Stimulated activated naive CD4-positive, alpha-beta T cell (primary cell): Measurements from ENCODE around the gene TMEM212.
"Not testable (repeated sequence)": the region's sequence is repeated elsewhere in the genome, so short reads cannot be mapped to it uniquely, and the experiment has no call there.

Experiments
- DNase-seq, 6 experiments: peaks; one replicate each; lab custom pipeline; 2025; lab: John Stamatoyannopoulos, UW

Gene TMEM212

DNA sequence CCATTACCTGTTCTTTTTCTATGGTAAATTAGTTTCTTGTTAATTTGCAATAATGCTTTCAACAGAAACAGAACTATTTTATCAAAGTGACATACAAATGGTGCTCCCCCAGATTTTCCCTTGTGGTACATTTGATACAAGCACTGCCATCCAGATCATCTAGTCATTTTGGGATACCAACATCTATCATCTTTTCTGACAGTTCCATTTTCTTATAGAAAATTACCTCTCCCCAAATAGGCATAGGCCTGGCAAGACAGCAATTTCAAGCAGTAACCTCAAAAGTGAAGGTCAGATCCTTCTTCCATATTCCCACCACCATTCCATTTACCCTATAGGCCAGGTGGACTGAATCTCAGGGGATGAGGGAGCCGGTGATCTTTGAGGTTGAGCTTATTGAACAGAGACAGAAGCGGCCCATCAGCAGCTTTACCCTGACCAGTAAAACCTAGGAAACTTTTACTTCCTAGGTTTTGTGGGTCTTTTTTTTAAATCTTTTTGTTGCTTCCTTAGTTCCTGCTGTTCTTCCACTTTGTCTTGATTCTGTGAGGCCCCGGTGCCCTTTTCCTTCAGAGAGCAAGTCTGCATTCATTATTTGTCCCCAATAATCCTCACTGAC lies 29.8 kb upstream of the TMEM212 start:
- no peak for DNase-seq

DNA sequence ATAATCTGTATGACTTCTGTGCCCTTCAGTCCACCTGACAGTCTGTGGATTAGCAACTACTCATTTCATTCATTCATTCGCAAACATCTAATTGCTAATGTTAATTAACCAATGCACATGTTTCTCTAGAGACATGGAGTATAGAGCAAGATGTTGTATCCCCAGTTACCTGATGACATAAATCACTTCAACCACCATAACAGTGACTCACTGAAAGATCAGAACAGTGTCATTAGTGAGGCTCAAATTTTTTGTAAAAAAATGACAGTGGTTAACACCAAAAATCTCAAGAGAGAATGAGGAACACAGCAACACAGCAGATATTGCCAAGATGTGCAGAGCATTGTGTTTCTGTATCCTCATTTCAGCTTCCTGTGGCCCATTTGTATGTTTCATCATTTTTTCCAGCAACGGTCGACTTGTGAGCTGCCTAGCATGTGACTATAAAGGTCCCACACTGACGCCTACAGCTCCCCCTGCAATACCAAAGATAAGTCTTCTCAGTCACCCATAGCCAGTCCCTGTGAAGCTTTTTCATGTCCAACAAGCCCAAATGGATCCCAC lies 29.2 kb upstream of the TMEM212 start:
- no peak for DNase-seq

DNA sequence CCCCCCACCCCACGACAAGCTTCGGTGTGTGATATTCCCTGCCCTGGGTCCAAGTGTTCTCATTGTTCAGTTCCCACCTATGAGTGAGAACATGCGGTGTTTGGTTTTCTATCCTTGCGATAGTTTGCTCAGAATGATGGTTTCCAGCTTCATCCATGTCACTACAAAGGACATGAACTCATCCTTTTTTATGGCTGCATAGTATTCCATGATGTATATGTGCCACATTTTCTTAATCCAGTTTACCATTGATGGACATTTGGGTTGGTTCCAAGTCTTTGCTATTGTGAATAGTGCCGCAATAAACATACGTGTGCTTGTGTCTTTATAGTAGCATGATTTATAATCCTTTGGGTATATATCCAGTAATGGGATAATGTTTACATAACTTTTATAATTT lies 28.5 kb upstream of the TMEM212 start:
- DNase-seq, result not testable (repeated sequence)

DNA sequence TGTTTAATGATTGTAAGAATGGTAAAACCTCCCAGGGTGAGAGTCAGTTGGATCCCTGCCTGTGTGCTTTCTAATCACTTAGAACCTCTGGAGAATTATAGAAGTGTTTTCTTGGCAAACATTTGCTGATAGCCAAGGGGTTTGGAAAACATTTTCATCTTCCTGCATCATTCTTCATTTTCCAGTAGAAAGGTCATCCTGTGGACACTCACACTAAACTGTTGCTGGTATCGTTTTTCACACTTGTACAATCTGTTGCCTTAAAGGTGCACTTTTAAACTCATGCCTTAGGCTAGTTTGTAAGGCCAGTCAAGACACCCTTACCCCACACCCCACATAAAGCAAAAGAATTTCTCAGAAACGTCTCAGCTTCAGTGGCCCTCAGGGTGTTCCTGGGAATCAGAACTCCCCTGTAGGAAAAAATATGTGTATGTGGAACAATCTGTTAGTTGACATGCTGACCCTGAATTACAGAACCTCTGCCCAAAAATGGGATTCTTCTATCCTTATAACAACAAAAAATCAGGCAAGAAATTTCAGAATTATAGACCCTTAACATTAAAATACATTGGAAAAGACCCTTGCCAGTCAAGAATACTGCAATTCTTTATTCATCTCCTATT lies 27.1 kb upstream of the TMEM212 start:
- DNase-seq, result no peak

DNA sequence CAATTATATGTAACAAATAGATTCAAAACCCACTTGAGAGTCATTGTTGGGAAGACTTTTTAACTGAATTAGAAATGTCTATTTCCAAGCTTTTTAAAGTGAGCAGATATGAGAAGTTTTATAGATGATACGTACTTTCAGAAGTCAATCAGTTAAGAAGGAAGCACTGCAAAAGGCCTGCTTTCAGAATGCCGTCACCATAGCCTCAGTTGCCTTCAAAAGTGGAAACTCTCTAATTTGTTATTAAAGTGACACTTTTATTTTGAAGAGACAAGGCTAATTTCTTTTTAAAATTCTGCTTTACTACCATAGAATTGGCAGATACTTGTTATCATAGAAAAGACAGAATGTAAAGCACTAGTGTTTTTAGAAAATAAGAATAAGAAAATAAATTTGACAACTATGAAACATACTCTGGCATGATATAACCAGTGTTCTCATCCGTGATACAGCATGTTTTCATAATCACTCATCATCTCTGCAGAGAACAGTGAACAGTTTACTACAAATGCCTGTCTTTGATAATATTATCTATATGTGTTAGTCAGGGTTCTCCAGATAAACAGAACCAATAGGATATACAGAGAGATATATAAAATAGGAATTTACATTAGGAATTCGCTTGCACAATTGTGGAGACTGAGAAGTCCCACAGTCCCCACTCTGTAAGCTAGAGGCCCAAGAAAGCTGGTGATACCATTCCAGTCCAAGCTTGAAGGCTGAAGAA lies 25.9 kb upstream of the TMEM212 start:
- DNase-seq, result no peak

DNA sequence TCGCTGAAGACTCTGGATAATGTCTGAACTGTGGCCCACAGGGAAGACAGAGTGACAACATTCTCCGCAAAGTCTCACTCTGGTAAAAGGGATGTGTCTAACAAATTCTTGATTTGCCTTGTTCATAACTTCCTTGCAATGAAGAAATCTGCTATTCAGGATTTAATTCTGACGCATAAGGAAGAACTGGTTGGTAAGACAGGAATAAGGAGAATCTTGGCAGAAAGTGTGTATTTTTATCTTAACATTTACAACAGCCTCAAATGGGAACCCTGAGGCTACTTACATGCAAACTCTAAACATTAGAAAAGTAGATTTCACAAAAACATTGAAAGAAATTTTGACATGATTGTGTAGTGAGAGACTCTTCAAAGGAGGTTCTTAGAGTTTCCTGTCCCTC lies 22.1 kb upstream of the TMEM212 start:
- DNase-seq, result no peak

DNA sequence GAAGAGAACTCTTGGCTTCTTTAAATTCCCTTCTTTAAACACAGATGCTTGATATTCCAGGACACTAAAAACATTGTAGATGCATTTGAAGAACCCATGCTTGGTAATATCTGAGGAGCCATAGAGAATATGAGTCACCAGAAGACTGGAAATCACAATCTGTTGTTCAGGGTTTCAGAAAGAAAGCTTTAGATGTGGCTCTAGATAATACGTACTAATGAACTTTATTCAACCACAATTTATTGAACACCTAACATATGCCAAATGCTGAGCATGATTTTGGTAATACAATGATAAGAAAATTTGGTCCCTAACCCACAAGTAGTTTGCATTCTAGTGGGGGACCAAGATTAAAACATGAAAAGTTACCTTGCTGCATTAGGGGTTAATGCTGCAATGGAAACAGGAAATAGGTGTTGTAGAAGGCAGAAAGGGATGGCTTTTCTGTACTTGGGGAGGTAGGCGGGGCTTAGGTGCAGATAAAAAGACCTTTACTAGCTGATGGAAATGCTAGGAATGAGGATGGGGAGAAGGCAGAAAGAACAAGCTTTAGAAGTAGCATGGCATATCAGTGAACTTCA lies 21.3 kb upstream of the TMEM212 start:
- no peak for DNase-seq

DNA sequence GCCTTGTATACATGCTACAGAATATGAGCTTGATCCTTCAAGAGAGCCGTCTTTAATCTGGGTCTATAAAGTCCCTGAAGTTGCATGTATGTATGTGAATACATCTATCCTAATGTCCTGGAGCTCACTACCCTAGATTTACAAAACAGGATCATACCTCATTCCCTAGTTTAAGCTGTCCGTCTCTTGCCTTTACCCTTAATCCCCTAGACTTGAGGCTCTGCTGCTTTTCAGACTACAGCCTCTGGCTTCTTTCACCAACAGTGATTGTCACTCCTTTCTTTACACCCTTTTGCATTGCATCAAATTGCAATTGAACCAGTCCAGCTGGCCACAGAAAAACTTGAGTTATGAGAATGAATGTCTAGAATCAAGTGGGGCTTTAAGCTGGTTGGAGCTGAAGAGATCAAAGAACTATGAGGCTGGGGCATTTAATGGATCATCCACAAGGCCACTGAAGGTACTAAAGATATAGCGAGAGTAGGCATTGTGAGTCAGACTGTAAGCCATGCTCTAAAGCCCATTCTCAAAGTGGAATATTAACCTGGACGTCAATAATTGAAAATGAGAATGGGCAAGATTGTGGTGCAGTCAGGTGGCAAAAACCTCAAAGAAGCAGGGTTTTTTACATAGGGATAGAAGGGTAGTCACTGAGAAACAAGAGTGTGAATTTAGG lies 20.6 kb upstream of the TMEM212 start:
- no peak for DNase-seq

DNA sequence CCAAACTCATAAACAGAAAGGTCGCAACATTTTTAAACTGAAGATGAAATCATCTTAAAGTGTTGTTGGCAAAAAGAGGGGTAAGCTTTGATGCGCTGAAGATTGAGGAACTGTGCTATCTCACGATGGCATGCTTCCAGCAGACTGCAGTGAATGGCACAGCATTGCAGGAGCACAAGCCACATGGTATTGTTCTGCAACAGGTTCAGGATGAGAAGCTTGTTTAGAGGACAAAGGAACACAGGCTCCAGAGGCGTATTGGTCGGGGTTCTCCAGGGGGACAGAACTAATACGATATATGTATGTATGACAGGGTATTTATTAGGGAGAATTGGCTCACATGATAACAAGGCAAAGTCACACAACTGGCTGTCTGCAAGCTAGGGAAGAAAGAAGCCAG lies 19.0 kb upstream of the TMEM212 start:
- DNase-seq, result no peak

DNA sequence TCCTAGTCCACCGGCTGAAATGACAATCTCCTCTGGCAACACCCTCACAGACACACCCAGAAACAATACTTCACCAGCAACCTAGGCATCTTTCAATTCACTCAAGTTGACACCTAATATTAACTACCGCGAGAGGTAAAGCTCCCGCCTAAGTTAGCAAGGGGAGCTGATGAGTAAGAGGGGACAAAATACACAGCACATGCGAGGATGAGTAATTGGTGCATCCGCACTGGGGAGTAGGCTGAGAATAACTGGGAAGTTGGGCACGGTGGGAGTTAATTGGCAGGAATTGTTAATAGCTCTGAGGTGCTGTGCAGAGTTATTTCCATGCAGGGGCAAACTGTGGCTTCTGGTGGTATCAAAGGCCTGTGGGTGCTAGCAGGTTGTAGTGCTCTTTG lies 18.3 kb upstream of the TMEM212 start:
- no peak for DNase-seq

DNA sequence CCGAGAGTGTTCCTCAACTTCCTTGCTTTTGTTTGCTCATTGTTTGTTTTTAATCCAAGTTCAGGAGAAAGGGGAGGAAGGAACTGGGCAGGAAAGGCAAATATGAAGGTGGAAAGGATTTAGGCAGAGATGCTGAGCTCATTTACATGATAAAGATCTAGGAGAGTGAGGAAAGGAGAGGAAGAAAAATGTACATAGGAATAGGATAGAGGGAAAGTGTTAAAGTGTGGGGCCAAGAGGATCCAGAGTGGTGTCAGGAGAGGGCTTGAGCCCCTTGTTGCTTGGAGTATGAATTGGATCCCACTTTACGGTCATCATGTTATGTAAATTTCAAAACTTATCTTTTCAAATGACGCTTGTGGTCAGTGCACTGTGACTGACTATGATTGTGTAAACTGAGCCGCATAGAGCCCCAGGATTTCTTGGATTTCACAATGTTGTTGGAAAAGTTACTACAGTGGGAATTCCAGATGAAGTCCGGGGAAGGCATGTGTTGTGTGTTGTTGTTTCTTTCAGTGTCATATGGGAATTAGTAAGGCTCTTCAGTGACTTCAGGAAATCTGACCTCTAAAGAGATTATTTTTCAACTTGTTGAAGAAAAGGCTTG lies 17.8 kb upstream of the TMEM212 start:
- no peak for DNase-seq

DNA sequence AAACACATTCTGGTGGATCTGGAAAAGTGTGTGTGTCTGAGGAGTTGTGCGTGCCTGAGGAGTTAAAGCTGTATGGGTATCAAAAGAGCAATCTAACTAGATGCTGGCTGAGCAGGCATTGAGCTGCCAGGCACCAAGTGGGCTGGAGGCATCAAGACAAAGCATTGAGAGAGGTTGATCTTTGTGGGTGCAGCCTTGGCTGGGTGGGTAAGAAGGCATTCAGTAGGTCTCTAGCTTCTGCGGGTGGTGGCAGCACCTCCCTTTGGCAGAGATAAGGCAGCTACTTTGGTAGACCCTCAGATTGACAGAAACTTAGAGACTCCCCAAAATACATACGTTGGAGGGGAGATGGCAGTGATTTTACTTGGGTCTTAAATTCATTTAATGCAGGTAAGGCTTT lies 15.8 kb upstream of the TMEM212 start:
- no peak for DNase-seq

DNA sequence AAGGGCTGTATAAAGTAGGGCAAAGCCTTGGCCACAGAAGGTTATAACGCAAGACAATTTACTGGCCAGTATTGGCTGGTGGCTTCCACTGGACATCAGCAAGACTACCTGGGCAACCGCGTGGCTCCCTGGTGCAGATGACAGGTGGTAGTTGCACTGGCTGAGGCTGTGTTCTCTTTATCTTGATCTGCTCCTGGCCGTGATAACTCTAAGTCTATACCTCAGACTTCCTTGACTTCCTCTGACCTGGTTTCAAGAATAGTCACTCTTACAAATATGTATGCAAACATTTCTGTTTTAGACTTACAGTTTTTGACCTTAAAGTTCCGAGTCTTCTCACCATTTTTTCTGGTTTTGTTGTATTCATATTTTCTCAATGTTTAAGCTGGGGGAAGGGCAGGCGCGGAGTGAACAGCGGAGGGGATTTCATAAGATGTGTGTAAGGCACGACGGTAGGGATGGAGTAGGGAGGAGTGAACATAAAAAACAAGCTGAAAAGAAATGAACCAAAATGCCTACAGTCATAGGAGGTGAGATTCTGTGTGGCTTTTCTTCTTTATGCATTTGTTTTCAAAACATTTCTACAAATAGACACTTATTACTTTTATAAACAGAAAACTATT lies 15.2 kb upstream of the TMEM212 start:
- no peak for DNase-seq

DNA sequence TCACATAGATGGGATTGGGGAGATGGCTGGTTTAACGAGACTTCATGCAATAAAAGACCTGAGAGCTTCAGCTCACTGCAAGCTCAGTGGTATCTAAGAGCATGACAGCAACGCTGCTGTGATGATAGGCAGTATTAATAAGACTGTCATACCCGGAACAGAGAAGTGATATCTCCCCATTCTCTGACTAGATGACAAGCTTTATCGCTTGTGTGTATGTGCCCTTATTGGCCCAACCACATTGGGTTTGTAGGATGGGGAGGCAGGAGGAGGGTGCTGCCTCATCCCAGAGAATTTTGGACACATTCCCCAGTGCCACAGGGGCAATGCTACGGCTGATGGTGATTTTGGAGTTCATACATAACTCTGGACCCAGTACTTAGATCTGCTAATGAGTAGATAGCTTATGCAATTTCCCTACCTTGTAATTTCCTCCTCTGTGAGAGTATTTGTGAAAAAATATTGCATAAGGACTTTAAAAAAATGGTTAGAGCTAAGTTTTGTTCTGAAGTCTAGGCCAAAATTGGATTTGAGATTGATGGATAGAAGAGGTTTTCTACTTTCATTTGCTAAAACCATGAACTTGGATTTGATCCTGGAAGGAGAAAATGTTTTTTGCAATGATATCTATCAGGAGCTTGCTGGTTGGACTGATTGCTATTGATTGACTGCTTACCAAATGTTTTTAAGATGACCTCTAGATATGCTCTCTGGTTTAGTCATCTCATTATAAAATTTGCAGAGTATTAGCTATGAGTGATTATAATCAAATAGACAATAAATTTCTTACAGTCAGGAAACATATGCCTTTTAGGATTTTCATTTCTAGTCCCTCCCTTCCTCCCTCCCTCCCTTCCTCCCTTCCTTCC lies 14.0 kb upstream of the TMEM212 start:
- DNase-seq, result no peak

DNA sequence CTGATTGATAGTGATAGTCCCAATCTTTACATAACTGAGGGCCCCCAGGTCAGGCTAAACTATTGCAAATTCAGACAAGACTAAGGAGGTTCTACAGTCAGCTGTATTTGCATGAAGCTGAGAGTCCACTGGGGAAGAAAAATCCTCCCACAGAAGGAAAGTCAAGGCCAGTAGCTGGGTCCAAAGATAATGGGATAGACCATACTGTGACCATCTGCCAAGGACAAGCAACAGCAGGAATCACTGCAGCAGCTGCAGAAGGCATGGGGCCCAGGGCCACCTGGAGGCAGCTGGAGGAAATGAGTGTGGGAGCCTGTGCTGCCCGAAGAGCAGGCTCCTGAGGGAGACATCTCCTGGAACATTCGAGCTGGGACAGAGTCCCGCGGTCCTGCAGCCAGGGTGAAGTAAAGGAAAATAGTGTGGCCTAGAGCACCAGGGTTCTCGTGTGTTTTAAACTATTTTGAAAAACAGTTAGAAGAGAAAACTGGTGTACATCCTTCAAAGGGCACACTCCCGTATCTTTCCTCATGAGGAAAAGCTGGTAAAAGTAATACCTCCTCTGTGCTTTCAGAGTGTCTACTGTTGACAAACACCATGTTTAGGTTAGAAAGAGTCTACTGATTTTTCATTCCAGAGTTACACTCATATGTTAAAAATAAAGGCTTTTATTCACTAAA lies 13.2 kb upstream of the TMEM212 start:
- DNase-seq, result no peak

DNA sequence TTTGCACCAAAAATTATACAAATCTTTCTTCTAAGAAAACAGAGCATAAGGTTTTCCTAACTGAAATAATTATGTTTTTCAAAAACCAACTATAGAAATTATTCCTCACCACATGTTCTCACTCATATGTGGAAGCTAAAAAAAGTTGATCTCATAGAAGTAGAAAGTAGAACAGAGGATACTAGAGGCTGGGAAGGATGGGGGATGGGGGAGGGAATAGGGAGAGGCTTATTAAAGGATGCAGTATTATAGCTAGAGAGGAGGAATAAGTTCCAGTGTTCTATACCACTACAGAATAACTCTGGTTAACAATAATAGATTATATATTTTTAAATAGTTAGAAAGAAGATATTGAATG lies 12.7 kb upstream of the TMEM212 start:
- no peak for DNase-seq

DNA sequence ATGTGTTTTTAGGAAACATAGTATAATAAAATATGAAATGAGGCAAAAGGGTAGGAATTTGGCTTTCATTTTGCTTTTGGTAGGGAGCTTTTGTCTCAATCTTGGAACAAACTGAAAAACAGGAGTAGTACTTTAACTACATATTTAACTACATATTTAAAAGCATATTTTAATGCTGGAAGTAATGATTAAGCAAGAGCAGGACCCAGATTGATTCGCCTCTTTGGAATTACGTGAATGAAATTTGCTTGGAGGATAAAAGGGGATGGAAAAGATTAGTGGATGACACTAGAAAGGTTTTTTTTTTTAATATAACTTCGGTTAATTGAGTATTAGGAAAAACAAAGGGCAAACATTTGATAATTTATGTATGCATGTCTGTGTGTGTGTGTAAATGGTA lies 11.2 kb upstream of the TMEM212 start:
- DNase-seq, result no peak

DNA sequence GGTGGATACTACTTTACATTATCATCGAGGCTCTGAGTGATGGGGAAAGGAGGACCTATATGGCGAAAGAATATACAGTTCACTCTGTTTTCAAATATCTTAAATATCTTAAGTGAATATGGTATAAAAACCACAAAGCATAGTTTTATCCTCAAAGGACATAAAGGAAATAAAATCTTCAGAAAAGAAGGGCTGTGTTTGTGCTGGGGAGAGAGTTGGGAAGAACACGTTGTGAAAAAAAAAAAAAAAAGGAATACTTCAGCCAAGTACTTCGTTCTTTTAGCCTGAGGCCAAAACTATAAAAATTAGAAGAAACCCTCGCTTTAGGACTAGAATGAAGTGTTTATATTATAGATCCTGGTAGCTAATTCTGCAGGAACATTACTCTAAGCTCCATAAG lies 10.2 kb upstream of the TMEM212 start:
- no peak for DNase-seq

DNA sequence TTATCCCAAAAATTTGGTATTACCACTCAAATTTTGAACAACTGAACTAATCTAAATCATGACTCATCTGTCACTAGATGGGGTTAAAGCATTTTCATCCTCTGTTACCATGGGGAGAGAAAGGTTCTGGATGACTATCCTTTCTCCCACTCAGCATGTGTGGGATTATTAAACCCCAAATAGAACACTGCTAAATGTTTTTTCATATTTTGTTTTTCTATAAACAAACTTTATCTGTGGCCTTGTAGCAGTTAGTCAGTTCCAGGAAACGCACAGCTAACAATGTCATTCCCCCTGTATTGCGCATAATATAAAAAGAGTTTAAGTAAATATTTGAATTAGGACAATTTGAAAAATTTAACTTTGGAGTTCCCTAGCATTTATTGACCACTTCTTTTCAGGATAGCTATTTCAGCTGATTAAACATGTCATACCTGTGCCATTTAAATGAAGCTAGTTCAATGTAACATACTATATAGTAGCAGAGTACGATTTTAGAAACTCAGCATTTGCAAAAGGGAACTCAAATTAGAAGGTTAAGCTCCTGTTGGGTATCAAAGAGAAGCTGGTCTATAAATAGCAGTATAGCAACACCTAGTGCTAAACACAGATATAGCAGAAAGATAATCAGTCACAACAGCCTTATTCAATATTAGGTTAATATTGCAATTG lies 9.2 kb upstream of the TMEM212 start:
- DNase-seq, result no peak

DNA sequence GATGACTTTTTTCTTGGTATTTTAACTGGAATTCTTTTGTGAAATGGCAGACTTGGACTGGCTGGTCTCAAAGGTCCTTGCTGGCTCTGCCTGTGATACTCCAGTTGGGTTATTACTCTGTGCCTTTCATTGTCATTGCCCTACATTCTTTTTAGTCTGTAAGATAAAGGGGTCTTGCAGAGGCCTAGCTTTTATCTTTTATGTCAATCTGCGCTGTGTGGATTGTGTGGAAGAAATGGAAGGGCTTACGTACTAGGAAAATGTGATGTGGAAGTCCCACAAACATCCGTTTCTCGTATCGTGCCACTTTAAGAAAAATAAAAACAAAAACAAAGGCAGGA lies 8.7 kb upstream of the TMEM212 start:
- no peak for DNase-seq
